GM12878 (cell line): ENCODE results near the gene RND1. TPM values are rescaled to one million over a fixed set of nuclear protein-coding genes. Genes with fewer than 3 reads are reported as not detected.

Experiments used
- ATAC-seq: fragments of 200-7000 bp; cut with Tn5 transposase; 3 replicates; pipeline ENCODE4 v1.9.1; 2020; ENCODE audit warnings: mild to moderate bottlenecking, moderate library complexity
- BruUV-seq: library from RNA; stranded (reverse); fragments of 400-500 nt; replicated peaks from 2 replicates; lab custom pipeline; 2021; lab: Mats Ljungman, UMichigan
- CTCF ChIA-PET: fragments of 300-600 bp; sonication (Branson Sonifier 250); formaldehyde crosslinking; extraction: SDS; loops from one replicate; lab custom pipeline; 2021; ENCODE audit warnings: inconsistent platforms; lab: Yijun Ruan, JAX
- POLR2A ChIA-PET: fragments of 350-600 bp; formaldehyde crosslinking; extraction: SDS; loops from one replicate; lab custom pipeline; 2021; ENCODE audit warnings: inconsistent platforms; lab: Charles Lee
- RAD21 ChIA-PET: fragments of 300-600 bp; sonication (Branson Sonifier 250); formaldehyde crosslinking; loops from one replicate; lab custom pipeline; 2023; ENCODE audit warnings: antibody characterized with exemption; ENCODE audit not compliant: unreplicated experiment; lab: Charles Lee
- SMC1A ChIA-PET: fragments of 300-600 bp; sonication (Branson Sonifier 250); formaldehyde crosslinking; loops from one replicate; lab custom pipeline; 2023; ENCODE audit not compliant: unreplicated experiment, uncharacterized antibody; lab: Charles Lee
- DNase-seq: peaks from one replicate; pipeline ENCODE4 v3.0.0-alpha.2; 2011; ENCODE audit warnings: low read depth, low spot score
- FAIRE-seq: peaks from 3 replicates; lab custom pipeline; 2011; peaks lifted over from hg19 to GRCh38; lab: Jason Lieb, UNC
- H2AFZ ChIP-seq: 2 replicates; pipeline ENCODE4 v1.6.0; 2011; ENCODE audit warnings: low read depth, low read length, control low read depth; ENCODE audit not compliant: control insufficient read depth
- H3K27ac ChIP-seq: 2 replicates; pipeline ENCODE4 v1.5.1; 2011; ENCODE audit warnings: control low read depth; ENCODE audit not compliant: control insufficient read depth, insufficient read depth
- H3K27me3 ChIP-seq, 2 experiments: replicated peaks in 1 of 2; 2 replicates each; pipeline versions ENCODE4 v1.6.0 to v1.6.1; 2011; ENCODE audit warnings: low read length in 1 of 2; ENCODE audit not compliant: control insufficient read depth in 2 of 2, insufficient read depth in 2 of 2
- H3K36me3 ChIP-seq, 2 experiments: 2 replicates each; pipeline ENCODE4 v1.5.1; 2011; ENCODE audit warnings: low read length in 1 of 2; ENCODE audit not compliant: control insufficient read depth in 2 of 2, insufficient read depth in 2 of 2
- H3K4me1 ChIP-seq: 2 replicates; pipeline ENCODE4 v1.6.1; 2011; ENCODE audit warnings: mild to moderate bottlenecking, low read length, moderate library complexity, mixed read lengths; ENCODE audit not compliant: control insufficient read depth, insufficient read depth
- H3K4me2 ChIP-seq: 2 replicates; pipeline ENCODE4 v1.6.0; 2011; ENCODE audit warnings: control low read depth; ENCODE audit not compliant: control insufficient read depth, insufficient read depth
- H3K4me3 ChIP-seq: fragments of 200-600 bp; sonication (generic); 2 replicates; pipeline ENCODE4 v1.5.1; 2016
- H3K79me2 ChIP-seq: 2 replicates; pipeline ENCODE4 v1.6.0; 2011; ENCODE audit warnings: low read length; ENCODE audit not compliant: control insufficient read depth, insufficient read depth
- H3K9ac ChIP-seq: 2 replicates; pipeline ENCODE4 v1.8.0; 2011; ENCODE audit warnings: low read length, control low read depth, mixed read lengths; ENCODE audit not compliant: control insufficient read depth, insufficient read depth
- H3K9me3 ChIP-seq: replicated peaks from 3 replicates; pipeline ENCODE4 v1.5.1; 2011; ENCODE audit warnings: mild to moderate bottlenecking, low read length; ENCODE audit not compliant: control insufficient read depth, insufficient read depth
- H4K20me1 ChIP-seq: 2 replicates; pipeline ENCODE4 v1.6.0; 2011; ENCODE audit not compliant: control insufficient read depth, insufficient read depth
- BCLAF1 ChIP-seq: fragments of 450-650 bp; IDR thresholded peaks from 2 replicates; pipeline ENCODE4 v1.6.1; 2017; ENCODE audit warnings: antibody characterized with exemption, mild to moderate bottlenecking, moderate library complexity
- CHD4 ChIP-seq: fragments of 200-600 bp; sonication (generic); IDR thresholded peaks from 2 replicates; pipeline ENCODE4 v1.6.1; 2016; ENCODE audit warnings: mild to moderate bottlenecking
- GATAD2B ChIP-seq: fragments of 450-650 bp; conservative IDR thresholded peaks from 2 replicates; pipeline ENCODE4 v1.6.1; 2017; ENCODE audit warnings: low read depth, mild to moderate bottlenecking, moderate library complexity
- KAT2A ChIP-seq: conservative IDR thresholded peaks from 2 replicates; pipeline ENCODE4 v1.6.1; 2011; ENCODE audit warnings: low read depth, low read length; ENCODE audit not compliant: control insufficient read depth
- NRF1 ChIP-seq: conservative IDR thresholded peaks from 2 replicates; pipeline ENCODE4 v1.6.1; 2011; ENCODE audit warnings: mild to moderate bottlenecking, low read depth, low read length, improper control_type of control experiment
- POLR2AphosphoS5 ChIP-seq: IDR thresholded peaks from 2 replicates; pipeline ENCODE4 v1.6.1; 2011; ENCODE audit warnings: mild to moderate bottlenecking, low read length, inconsistent platforms
- RB1 ChIP-seq: fragments of 450-650 bp; formaldehyde crosslinking; IDR thresholded peaks from 2 replicates; pipeline ENCODE4 v1.6.1; 2017; ENCODE audit warnings: mild to moderate bottlenecking, borderline replicate concordance
- TBL1XR1 ChIP-seq: IDR thresholded peaks from 2 replicates; pipeline ENCODE4 v1.6.1; 2012; ENCODE audit warnings: low read depth, low read length, improper control_type of control experiment
- ZBTB33 ChIP-seq: fragments of 450-650 bp; IDR thresholded peaks from 2 replicates; pipeline ENCODE4 v1.6.1; 2017; ENCODE audit warnings: mild to moderate bottlenecking
- WGBS: methylation state at CpG from one replicate; pipeline ENCODE4 v1.1.6; 2016; ENCODE audit warnings: low lambda C conversion rate; ENCODE audit not compliant: insufficient replicate concordance, insufficient coverage; ENCODE audit errors: missing lambda C conversion rate; 5-methylcytosine and 5-hydroxymethylcytosine counted together
- in situ Hi-C: fragments of 300-500 bp; cut with MboI; formaldehyde crosslinking; loops from 9 replicates; pipeline ENCODE4 v1.14.3; 2018; ENCODE audit warnings: mixed read lengths
- intact Hi-C: fragments of 100-400 bp; cut with micrococcal nuclease; formaldehyde crosslinking; loops from one replicate; pipeline ENCODE4 v1.14.2; 2022; ENCODE audit not compliant: unreplicated experiment
- polyA plus RNA-seq, 11 experiments: library from polyadenylated mRNA; depleted of rRNA in 4 of 11; unstranded in 6 of 11; stranded (reverse) in 5 of 11; fragments of >200 nt; fragmentation: Nextera tagmentation in 4 of 11; fragmentation: Illumina TruSeq in 1 of 11; extraction: Ambion mirVana in 4 of 11; extraction: Trizol in 1 of 11; gene quantifications; 1 replicate in 1 of 11; 2 replicates in 10 of 11; pipeline versions ENCODE4 v1.2.1 to v1.2.3, GENCODE V29; 2011 to 2016; ENCODE audit warnings: inconsistent platforms in 2 of 11, missing spikeins in 2 of 11, low read depth in 1 of 11
- total RNA-seq, 4 experiments: library from RNA; depleted of rRNA in 3 of 4; stranded (reverse); fragments of >200 nt in 3 of 4; fragmentation: Illumina TruSeq in 1 of 4; extraction: Trizol in 1 of 4; gene quantifications; 2 replicates each; pipeline versions ENCODE4 v1.2.1 to v1.2.3, GENCODE V29; 2013 to 2021

RND1 gene
- total and polyA plus RNA-seq, 10 of the 15 experiments (the other 5 are each of a cell fraction or from before 2014, with no cell fraction given), result 0.24 to 5.1 (median 1.5) TPM

- no peaks in the 10 kb centered on the region for H3K79me2 ChIP-seq
- no peak overlapping the region for H3K9ac ChIP-seq
- CTCF ChIA-PET, result interaction anchor here (0.8 to 3.5 kb wide), 4 partner anchors 20 to 103 kb away, joined by 3 to 24 read pairs (median 6); partner anchors contain the start of gene DDX23
- H3K4me3 ChIP-seq, result no peak overlapping the region
- in situ Hi-C loops (no loop called here), intact Hi-C loops (no loop called here)
- POLR2A ChIA-PET, result interaction anchor here (0.5 to 2.2 kb wide), 3 partner anchors 9 to 258 kb away, joined by 3 to 8 read pairs (median 4); partner anchors contain the start of gene TUBA1B
- H3K9me3 ChIP-seq, result no peaks in the 10 kb centered on the region
- TF ChIP-seq ZBTB33, result no peak
- H2AFZ ChIP-seq, result no peak overlapping the region
- RAD21 ChIA-PET, result interaction anchor here (2.5 kb wide), 1 partner anchor 20 kb away, joined by 6 read pairs; the partner anchor contains the start of gene DDX23
- H3K36me3 ChIP-seq, result no peaks in the 10 kb centered on the region
- no peak overlapping the region for H3K27ac ChIP-seq
- no peaks in the 10 kb centered on the region for H3K4me1 ChIP-seq
- no peaks in the 10 kb centered on the region for H3K27me3 ChIP-seq
- no peak for ATAC-seq
- no peak for FAIRE-seq
- no TSS peak for BruUV-seq
- DNase-seq, result no peak
- H3K4me2 ChIP-seq, result no peak overlapping the region
- no peaks in the 10 kb centered on the region for H4K20me1 ChIP-seq
- 59% methylated on average over 4 of the region's 4 CpGs for WGBS
- SMC1A ChIA-PET, result interaction anchor here (0.6 to 1.8 kb wide), 2 partner anchors 16 to 21 kb away, joined by 3 to 7 read pairs; partner anchors contain the start of gene DDX23
Observed at GRCh38 chr12:48873096-48873495, 7.4 kb upstream of the RND1 start.

GRCh38 chr12:48869191-48869590 is 3.5 kb upstream of the RND1 start:
- peaks cover 6% of the 10 kb centered on the region for H3K79me2 ChIP-seq
- no peak overlapping the region for H3K4me2 ChIP-seq
- POLR2A ChIA-PET, result interaction anchor here (0.7 to 2.0 kb wide), 2 partner anchors 12 to 30 kb away, joined by 6 to 7 read pairs; no protein-coding TSS in a partner anchor
- in situ Hi-C loops, result no loop called here
- CTCF ChIA-PET, result interaction anchor here (1.1 to 9.9 kb wide), 4 partner anchors 16 to 107 kb away, joined by 3 to 135 read pairs (median 39); partner anchors contain the start of gene DDX23
- no peak overlapping the region for H3K9ac ChIP-seq
- no peak for DNase-seq
- intact Hi-C loops, result no loop called here
- no peak for ATAC-seq
- no peaks in the 10 kb centered on the region for H3K36me3 ChIP-seq
- H2AFZ ChIP-seq, result no peak overlapping the region
- RAD21 ChIA-PET, result interaction anchor here (0.9 kb wide), 1 partner anchor 9 kb away, joined by 4 read pairs; no protein-coding TSS in a partner anchor
- no peak for FAIRE-seq
- no peaks in the 10 kb centered on the region for H4K20me1 ChIP-seq
- H3K9me3 ChIP-seq, result no peaks in the 10 kb centered on the region
- H3K4me3 ChIP-seq, result no peak overlapping the region
- TF ChIP-seq GATAD2B (no peak), BCLAF1 (no peak), POLR2AphosphoS5 (no peak), KAT2A (no peak), CHD4 (no peak), RB1 (no peak), TBL1XR1 (no peak), NRF1 (no peak)
- no peaks in the 10 kb centered on the region for H3K27me3 ChIP-seq
- no TSS peak for BruUV-seq
- SMC1A ChIA-PET, result interaction anchor here (1.2 to 10.6 kb wide), 2 partner anchors 17 to 20 kb away, joined by 4 to 79 read pairs; partner anchors contain the start of gene DDX23
- H3K27ac ChIP-seq, result no peak overlapping the region
- peaks cover 9% of the 10 kb centered on the region for H3K4me1 ChIP-seq
- WGBS, result 61% methylated on average over 2 of the region's 2 CpGs
